Testis (tissue), 2 donors: ENCODE measurements around the gene JAK3.

Source experiments
- CTCF ChIP-seq, 3 experiments: fragments of 450-650 bp in 2 of 3; fragments of 200-600 bp in 1 of 3; sonication (generic) in 1 of 3; IDR thresholded peaks; one replicate each; pipeline ENCODE4 v1.5.1; 2016 to 2019; ENCODE audit warnings: antibody characterized with exemption in 3 of 3, mild to moderate bottlenecking in 2 of 3, moderate library complexity in 1 of 3
- POLR2A ChIP-seq: fragments of 450-650 bp; IDR thresholded peaks from one replicate; pipeline ENCODE4 v1.6.1; 2017; ENCODE audit warnings: antibody characterized with exemption, mild to moderate bottlenecking, moderate library complexity

GRCh38 chr19:17775991-17776803, 71.6 kb downstream of the JAK3 start:
- TF ChIP-seq CTCF (IDR thresholded peaks at IDR 0.05) (no peak), POLR2A (no peak)
